Skeletal muscle satellite cell (primary cell): ENCODE data around the gene AHI1.
"Not testable (repeated sequence)": the region's sequence is repeated elsewhere in the genome, so short reads cannot be mapped to it uniquely, and the experiment has no call there.

Source experiments
- H3K27me3 ChIP-seq: 2 replicates; pipeline ENCODE4 v1.7.0; 2013; ENCODE audit warnings: low read length; ENCODE audit not compliant: control insufficient read depth, insufficient read depth
- H3K36me3 ChIP-seq: 2 replicates; pipeline ENCODE4 v1.7.0; 2013; ENCODE audit warnings: mild to moderate bottlenecking, control low read depth, low read length; ENCODE audit not compliant: insufficient read depth
- H3K4me1 ChIP-seq: 2 replicates; pipeline ENCODE4 v1.7.0; 2013; ENCODE audit warnings: low read length; ENCODE audit not compliant: control insufficient read depth, insufficient read depth
- H3K4me2 ChIP-seq: 2 replicates; pipeline ENCODE4 v1.7.0; 2013; ENCODE audit warnings: mild to moderate bottlenecking, low read length
- H3K4me3 ChIP-seq: 2 replicates; pipeline ENCODE4 v1.7.0; 2013; ENCODE audit warnings: low read length
- H3K9ac ChIP-seq: 2 replicates; pipeline ENCODE4 v1.7.0; 2013; ENCODE audit warnings: mild to moderate bottlenecking, low read depth, low read length, moderate library complexity
- H3K9me3 ChIP-seq: replicated peaks from 2 replicates; pipeline ENCODE4 v1.7.0; 2013; ENCODE audit warnings: mild to moderate bottlenecking, control low read depth, low read length

Gene AHI1

GRCh38 chr6:135346747-135347146 is 150.8 kb downstream of the AHI1 start:
- H3K9ac ChIP-seq: no peak overlapping the region
- no peaks in the 10 kb centered on the region for H3K27me3 ChIP-seq
- H3K4me3 ChIP-seq: no peak overlapping the region
- no peaks in the 10 kb centered on the region for H3K9me3 ChIP-seq
- peaks cover 11% of the 10 kb centered on the region for H3K36me3 ChIP-seq
- H3K4me1 ChIP-seq: peaks cover 5% of the 10 kb centered on the region
- H3K4me2 ChIP-seq: no peak overlapping the region

- H3K27me3 ChIP-seq: no peaks in the 10 kb centered on the region
- no peak overlapping the region for H3K9ac ChIP-seq
- no peak overlapping the region for H3K4me3 ChIP-seq
- H3K4me1 ChIP-seq: peaks cover 5% of the 10 kb centered on the region
- no peak overlapping the region for H3K4me2 ChIP-seq
- H3K36me3 ChIP-seq: peaks cover 9% of the 10 kb centered on the region
- H3K9me3 ChIP-seq: no peaks in the 10 kb centered on the region
These were observed 153.0 kb downstream of the AHI1 start for GRCh38 chr6:135344526-135344925.

GRCh38 chr6:135339920-135340319 is 157.6 kb downstream of the AHI1 start:
- H3K9ac ChIP-seq, H3K27me3 ChIP-seq, H3K9me3 ChIP-seq, H3K36me3 ChIP-seq, H3K4me2 ChIP-seq, H3K4me3 ChIP-seq, H3K4me1 ChIP-seq: not testable (repeated sequence)

GRCh38 chr6:135334169-135334568 is 163.4 kb downstream of the AHI1 start:
- no peaks in the 10 kb centered on the region for H3K36me3 ChIP-seq
- no peak overlapping the region for H3K4me3 ChIP-seq
- H3K9me3 ChIP-seq: no peaks in the 10 kb centered on the region
- H3K4me1 ChIP-seq: peaks cover 6% of the 10 kb centered on the region
- H3K4me2 ChIP-seq: no peak overlapping the region
- H3K9ac ChIP-seq: no peak overlapping the region
- no peaks in the 10 kb centered on the region for H3K27me3 ChIP-seq

- H3K4me1 ChIP-seq: peaks cover 6% of the 10 kb centered on the region
- no peaks in the 10 kb centered on the region for H3K27me3 ChIP-seq
- H3K36me3 ChIP-seq: peaks cover 3% of the 10 kb centered on the region
These were observed 166.5 kb downstream of the AHI1 start for GRCh38 chr6:135331002-135331401.

GRCh38 chr6:135329851-135330803 is 167.4 kb downstream of the AHI1 start:
- peaks cover 6% of the 10 kb centered on the region for H3K4me1 ChIP-seq
- no peak overlapping the region for H3K4me2 ChIP-seq
- peaks cover 3% of the 10 kb centered on the region for H3K36me3 ChIP-seq
- no peaks in the 10 kb centered on the region for H3K27me3 ChIP-seq
- no peaks in the 10 kb centered on the region for H3K9me3 ChIP-seq
- H3K4me3 ChIP-seq: no peak overlapping the region
- H3K9ac ChIP-seq: no peak overlapping the region

More at GRCh38 chr6:135331002-135331401, 166.5 kb downstream of the AHI1 start:
- H3K9ac ChIP-seq: no peak overlapping the region
- H3K4me3 ChIP-seq: no peak overlapping the region
- no peaks in the 10 kb centered on the region for H3K9me3 ChIP-seq
- H3K4me2 ChIP-seq: no peak overlapping the region

GRCh38 chr6:135328136-135328535 is 169.4 kb downstream of the AHI1 start:
- Histone ChIP-seq H3K36me3 (peaks cover 3% of the 10 kb centered on the region), H3K4me3 (no peak overlapping the region), H3K4me2 (no peak overlapping the region), H3K9ac (no peak overlapping the region), H3K4me1 (no peaks in the 10 kb centered on the region), H3K27me3 (no peaks in the 10 kb centered on the region), H3K9me3 (no peaks in the 10 kb centered on the region)

GRCh38 chr6:135325624-135326424 is 171.7 kb downstream of the AHI1 start:
- H3K4me3 ChIP-seq: no peak overlapping the region
- H3K9me3 ChIP-seq: no peaks in the 10 kb centered on the region
- H3K27me3 ChIP-seq: no peaks in the 10 kb centered on the region
- peaks cover 3% of the 10 kb centered on the region for H3K36me3 ChIP-seq
- H3K4me2 ChIP-seq: no peak overlapping the region
- no peak overlapping the region for H3K9ac ChIP-seq
- no peaks in the 10 kb centered on the region for H3K4me1 ChIP-seq

GRCh38 chr6:135324531-135324930 is 173.0 kb downstream of the AHI1 start:
- H3K27me3 ChIP-seq: no peaks in the 10 kb centered on the region
- H3K36me3 ChIP-seq: peaks cover 3% of the 10 kb centered on the region
- H3K4me3 ChIP-seq: no peak overlapping the region
- no peak overlapping the region for H3K9ac ChIP-seq
- H3K9me3 ChIP-seq: no peaks in the 10 kb centered on the region
- no peak overlapping the region for H3K4me2 ChIP-seq
- no peaks in the 10 kb centered on the region for H3K4me1 ChIP-seq

GRCh38 chr6:135323979-135324378 is 173.6 kb downstream of the AHI1 start:
- Histone ChIP-seq H3K9ac (no peak overlapping the region), H3K36me3 (peaks cover 3% of the 10 kb centered on the region), H3K4me1 (no peaks in the 10 kb centered on the region), H3K27me3 (no peaks in the 10 kb centered on the region), H3K4me2 (no peak overlapping the region), H3K9me3 (no peaks in the 10 kb centered on the region), H3K4me3 (no peak overlapping the region)

GRCh38 chr6:135323202-135323668 is 174.3 kb downstream of the AHI1 start:
- Histone ChIP-seq H3K36me3 (peaks cover 3% of the 10 kb centered on the region), H3K4me3 (no peak overlapping the region), H3K27me3 (no peaks in the 10 kb centered on the region), H3K4me1 (no peaks in the 10 kb centered on the region), H3K4me2 (no peak overlapping the region), H3K9ac (no peak overlapping the region), H3K9me3 (no peaks in the 10 kb centered on the region)
